ENCODE results near the gene MCF2L.

Gene MCF2L

GRCh38 chr13:113140677-113141600 is 171.9 kb downstream of the MCF2L start:
- DNase-seq (ENCODE audit: low read depth in 3 of 3, low spot score in 1 of 3), result no peak

GRCh38 chr13:113141601-113141970 is 172.6 kb downstream of the MCF2L start:
- no peak for DNase-seq (ENCODE audit: low read depth in 3 of 3, low spot score in 1 of 3)

- no peak for DNase-seq (ENCODE audit: low read depth in 3 of 3, low spot score in 1 of 3)
Observed at GRCh38 chr13:113142876-113143275, 173.9 kb downstream of the MCF2L start.

GRCh38 chr13:113143466-113144254 is 174.6 kb downstream of the MCF2L start:
- DNase-seq (ENCODE audit: low read depth in 3 of 3, low spot score in 1 of 3), result no peak

- no peak for DNase-seq (ENCODE audit: low read depth in 3 of 3, low spot score in 1 of 3)
Observed at GRCh38 chr13:113144255-113144629, 175.2 kb downstream of the MCF2L start.

GRCh38 chr13:113145496-113145895 is 176.5 kb downstream of the MCF2L start:
- no peak for DNase-seq (ENCODE audit: low read depth in 3 of 3, low spot score in 1 of 3)

GRCh38 chr13:113145911-113146598 is 177.0 kb downstream of the MCF2L start:
- no peak for DNase-seq (ENCODE audit: low read depth in 3 of 3, low spot score in 1 of 3)

GRCh38 chr13:113146750-113147149 is 177.7 kb downstream of the MCF2L start:
- no peak for DNase-seq (ENCODE audit: low read depth in 3 of 3, low spot score in 1 of 3)

- DNase-seq (ENCODE audit: low read depth in 3 of 3, low spot score in 1 of 3), result no peak
Observed at GRCh38 chr13:113147206-113147605, 178.2 kb downstream of the MCF2L start.

- no peak for DNase-seq (ENCODE audit: low read depth in 3 of 3, low spot score in 1 of 3)
Observed at GRCh38 chr13:113148407-113148806, 179.4 kb downstream of the MCF2L start.

GRCh38 chr13:113148940-113149503 is 180.0 kb downstream of the MCF2L start:
- DNase-seq (ENCODE audit: low read depth in 3 of 3, low spot score in 1 of 3), result no peak

All from stimulated activated CD4-positive, alpha-beta T cell treated with anti-CD3 and anti-CD28 coated beads, TNF-alpha, amount 100 ng/mL, for 1 hour (primary cell).